ENCODE measurements around the gene HTR7.
"Not testable (repeated sequence)": the region's sequence is repeated elsewhere in the genome, so short reads cannot be mapped to it uniquely, and the experiment has no call there.

Gene HTR7

GRCh38 chr10:90860790-90861189 lies 3.0 kb upstream of the HTR7 start:
- H3K4me3 ChIP-seq (ENCODE audit: low read depth, low read length): no peak overlapping the region
- DNase-seq (ENCODE audit: low read depth): no peak

DNA sequence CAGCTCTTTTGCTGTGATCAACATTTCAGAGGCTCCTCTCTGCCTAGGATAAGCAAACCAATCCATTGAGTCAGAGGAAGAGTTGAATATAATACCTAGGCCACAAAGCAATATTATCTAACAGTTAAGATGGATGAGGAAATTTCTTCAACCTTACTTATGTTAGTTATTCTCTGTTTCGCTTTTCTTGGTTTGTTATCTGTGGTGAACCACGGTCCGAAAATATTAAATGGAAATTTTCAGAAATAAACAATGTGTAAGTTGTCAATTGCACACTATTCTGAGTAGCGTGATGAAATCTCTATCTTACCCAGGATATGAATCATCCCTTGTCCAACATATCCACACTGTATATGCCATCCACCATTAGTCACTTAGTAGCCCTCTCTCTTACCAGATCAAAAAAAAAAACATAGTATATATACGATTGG lies 1.5 kb upstream of the HTR7 start:
- peak; percentile 75 for DNase-seq (ENCODE audit: low read depth)
- no peak overlapping the region for H3K4me3 ChIP-seq (ENCODE audit: low read depth, low read length)

DNA sequence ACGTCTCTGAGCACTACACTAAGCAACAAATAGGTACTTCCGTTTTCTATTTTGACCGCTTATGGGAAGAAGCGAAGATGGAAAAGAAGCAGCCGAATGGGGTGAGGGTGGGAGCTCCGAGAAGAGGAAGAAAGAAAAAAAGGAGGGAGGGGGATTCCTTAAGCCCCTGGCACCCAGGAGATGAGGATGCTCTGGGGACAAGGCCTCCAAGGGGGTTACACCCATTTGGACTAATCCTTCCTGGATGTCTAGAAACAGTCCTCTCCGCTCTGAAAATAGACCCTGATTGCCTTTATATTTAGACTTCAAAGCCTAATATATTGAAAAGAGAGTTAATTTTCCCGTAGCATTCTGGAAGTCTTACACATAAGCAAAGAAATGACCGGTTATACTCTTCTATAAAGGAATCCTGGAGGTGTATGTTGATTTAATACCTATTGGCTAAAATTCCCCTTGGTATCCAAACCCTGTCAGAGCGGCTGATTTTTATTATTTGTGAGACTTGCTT lies 676 bp upstream of the HTR7 start:
- peak overlapping the region; percentile 71 for H3K4me3 ChIP-seq (ENCODE audit: low read depth, low read length)
- no peak for DNase-seq (ENCODE audit: low read depth)

DNA sequence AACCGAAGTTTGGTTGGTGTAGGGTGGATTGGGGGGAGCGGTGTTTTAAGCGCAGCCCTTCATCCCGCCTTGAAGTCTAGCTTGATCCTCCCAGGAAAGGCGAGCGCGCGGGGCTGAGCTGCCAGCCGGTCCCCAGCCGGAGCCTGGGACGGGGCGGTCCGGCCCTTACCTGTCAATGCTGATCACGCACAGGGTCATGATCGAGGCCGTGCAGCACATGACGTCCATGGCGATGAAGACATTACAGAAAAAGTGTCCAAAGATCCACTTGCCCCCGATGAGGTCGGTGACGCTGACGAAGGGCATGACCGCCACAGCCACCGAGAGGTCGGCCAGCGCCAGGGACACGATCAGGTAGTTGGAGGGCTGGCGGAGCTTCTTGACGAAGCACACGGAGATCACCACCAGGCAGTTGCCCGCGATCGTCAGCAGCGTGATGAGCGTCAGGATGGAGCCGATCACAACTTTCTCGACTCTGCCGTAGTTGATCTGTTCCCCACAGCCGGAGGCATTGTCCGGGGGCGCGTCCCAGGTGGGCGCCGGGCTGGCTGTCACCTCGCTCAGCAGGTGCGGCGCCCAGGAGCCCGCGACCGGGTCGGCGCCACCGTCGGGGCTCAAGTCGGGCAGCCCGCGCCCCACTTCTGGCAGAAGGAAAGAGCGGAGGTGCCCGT lies 740 bp downstream of the HTR7 start:
- no peak for DNase-seq (ENCODE audit: low read depth)

DNA sequence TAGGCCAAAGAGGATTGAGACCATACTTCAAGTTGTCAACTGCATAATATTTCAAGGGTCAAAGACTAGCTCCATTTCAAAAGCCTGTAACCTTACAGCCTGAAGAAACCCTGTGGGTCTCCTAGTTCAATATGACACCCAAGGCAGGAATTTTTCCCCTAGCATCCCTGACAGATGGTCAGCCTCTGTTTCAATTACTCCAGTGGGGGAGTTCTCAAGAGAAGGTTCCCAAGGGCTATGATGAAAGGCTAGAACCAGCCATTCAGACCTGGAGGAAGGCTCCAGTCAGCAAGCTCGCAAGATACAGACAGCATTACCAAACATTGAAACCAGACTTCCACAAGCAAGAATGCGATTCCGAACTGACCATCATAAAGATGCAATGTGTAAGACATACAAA lies 1.6 kb downstream of the HTR7 start:
- peak overlapping the region; percentile 71 for H3K4me3 ChIP-seq (ENCODE audit: low read depth, low read length)
- DNase-seq (ENCODE audit: low read depth): no peak

More for the DNA sequence above, 740 bp downstream of the HTR7 start:
- peak overlapping the region; percentile 71 for H3K4me3 ChIP-seq (ENCODE audit: low read depth, low read length)

GRCh38 chr10:90855126-90855525 lies 2.7 kb downstream of the HTR7 start:
- no peak for DNase-seq (ENCODE audit: low read depth)
- no peak overlapping the region for H3K4me3 ChIP-seq (ENCODE audit: low read depth, low read length)

- no peak overlapping the region for H3K4me3 ChIP-seq (ENCODE audit: low read depth, low read length)
- no peak for DNase-seq (ENCODE audit: low read depth)
Observed at GRCh38 chr10:90849956-90850749, 7.7 kb downstream of the HTR7 start.

DNA sequence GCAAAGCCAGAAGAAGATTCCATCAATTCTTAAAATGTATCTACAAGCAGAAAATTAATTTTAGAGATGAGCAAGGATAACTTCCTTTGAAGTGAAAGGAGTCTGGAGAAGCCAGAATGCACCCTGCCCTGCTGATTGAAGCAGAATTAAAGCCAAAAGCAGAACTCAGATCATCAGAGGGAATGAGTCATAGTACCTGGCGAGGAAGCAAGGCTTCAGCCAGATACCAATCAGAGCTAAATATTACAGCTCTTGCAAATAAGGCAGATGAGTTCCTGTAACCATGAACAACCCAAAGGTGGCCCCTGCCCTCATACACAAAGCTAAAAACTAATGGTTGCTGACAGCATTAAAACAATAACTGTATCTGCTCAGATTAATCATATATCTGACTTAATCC lies 10.4 kb downstream of the HTR7 start:
- no peak overlapping the region for H3K4me3 ChIP-seq (ENCODE audit: low read depth, low read length)
- peak; percentile 54 for DNase-seq (ENCODE audit: low read depth)

GRCh38 chr10:90846746-90847145 lies 11.1 kb downstream of the HTR7 start:
- no peak overlapping the region for H3K4me3 ChIP-seq (ENCODE audit: low read depth, low read length)
- DNase-seq (ENCODE audit: low read depth): no peak

DNA sequence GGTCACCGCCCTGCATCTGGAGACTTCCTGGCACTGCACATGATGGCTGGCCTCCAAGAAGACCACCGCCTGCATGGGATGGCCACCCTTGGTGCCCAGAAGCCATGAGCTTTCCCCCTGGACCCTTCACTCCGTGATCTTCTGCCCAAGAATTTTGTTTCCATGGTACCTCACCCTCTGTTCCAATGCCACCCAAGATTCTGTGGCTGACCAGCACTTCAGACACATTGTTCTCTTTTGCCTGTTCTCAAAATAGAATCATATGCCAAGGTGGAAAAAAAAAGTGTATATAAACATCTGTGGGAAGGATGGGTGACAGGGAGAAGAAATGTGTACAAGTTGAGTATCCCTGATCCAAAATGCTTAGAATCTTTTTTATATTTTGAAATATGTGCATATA lies 12.1 kb downstream of the HTR7 start:
- no peak for DNase-seq (ENCODE audit: low read depth)
- no peak overlapping the region for H3K4me3 ChIP-seq (ENCODE audit: low read depth, low read length)

DNA sequence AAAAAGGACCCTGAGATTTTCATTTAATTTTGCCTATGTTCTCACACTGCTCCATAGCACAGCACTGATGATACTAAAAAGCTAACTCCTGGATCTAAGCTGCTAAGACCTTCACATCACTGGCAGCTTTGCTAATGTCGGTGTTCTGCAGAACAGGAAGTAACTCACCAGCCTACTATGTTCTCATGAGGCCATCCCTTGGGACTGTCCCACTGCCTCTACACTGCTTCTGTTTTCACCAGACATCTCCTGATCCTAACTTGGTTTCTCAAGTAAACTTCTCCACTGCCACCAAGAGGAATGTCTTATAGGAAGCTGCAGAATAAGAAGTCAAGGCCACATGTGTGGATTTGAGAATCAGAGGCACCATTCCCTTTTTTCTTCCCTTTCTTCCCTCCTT lies 15.1 kb downstream of the HTR7 start:
- no peak overlapping the region for H3K4me3 ChIP-seq (ENCODE audit: low read depth, low read length)
- no peak for DNase-seq (ENCODE audit: low read depth)

DNA sequence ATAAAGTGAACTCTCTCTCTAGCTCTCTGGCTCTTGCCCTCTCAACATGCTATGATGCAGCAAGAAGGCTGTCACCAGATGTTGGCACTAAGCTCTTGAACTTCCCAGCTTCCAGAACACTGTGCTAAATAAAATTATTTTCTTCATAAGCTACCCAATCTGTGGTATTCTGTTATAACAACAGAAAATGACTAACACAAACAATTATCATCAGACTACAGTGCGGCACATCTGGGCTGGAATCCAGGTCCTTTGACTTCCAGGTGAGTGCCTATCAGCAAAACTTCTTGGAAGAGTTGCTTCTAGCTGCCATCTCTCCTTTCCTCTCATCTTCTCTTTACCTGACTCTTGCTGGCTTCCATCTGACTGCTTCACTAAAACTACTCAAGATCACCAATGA lies 20.4 kb downstream of the HTR7 start:
- no peak overlapping the region for H3K4me3 ChIP-seq (ENCODE audit: low read depth, low read length)
- DNase-seq (ENCODE audit: low read depth): no peak

DNA sequence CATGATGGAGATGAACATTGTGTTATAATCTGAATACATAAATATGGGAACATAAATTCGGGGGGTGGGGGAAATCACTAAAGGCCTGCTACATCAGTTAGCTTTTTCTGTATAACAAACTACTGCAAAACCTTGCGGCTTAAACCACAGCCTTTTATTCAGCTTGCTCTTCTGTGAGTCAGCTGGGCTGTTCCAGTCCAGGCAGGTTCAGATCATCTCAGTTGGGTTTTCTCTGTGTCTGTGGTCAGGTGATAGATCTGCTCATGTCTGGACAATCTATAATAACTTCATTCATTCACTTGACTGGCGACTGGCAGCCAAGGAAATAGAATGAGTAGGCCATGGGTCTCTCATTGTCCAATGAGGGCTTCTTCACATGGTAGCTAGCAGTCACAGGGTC lies 23.5 kb downstream of the HTR7 start:
- no peak overlapping the region for H3K4me3 ChIP-seq (ENCODE audit: low read depth, low read length)
- DNase-seq (ENCODE audit: low read depth): no peak

- no peak for DNase-seq (ENCODE audit: low read depth)
- H3K4me3 ChIP-seq (ENCODE audit: low read depth, low read length): no peak overlapping the region
Observed at GRCh38 chr10:90832111-90832510, 25.7 kb downstream of the HTR7 start.

- no peak for DNase-seq (ENCODE audit: low read depth)
- H3K4me3 ChIP-seq (ENCODE audit: low read depth, low read length): no peak overlapping the region
Observed at GRCh38 chr10:90822508-90822907, 35.3 kb downstream of the HTR7 start.

GRCh38 chr10:90821864-90822263 lies 36.0 kb downstream of the HTR7 start:
- not testable (repeated sequence) for DNase-seq (ENCODE audit: low read depth); H3K4me3 ChIP-seq (ENCODE audit: low read depth, low read length)

DNA sequence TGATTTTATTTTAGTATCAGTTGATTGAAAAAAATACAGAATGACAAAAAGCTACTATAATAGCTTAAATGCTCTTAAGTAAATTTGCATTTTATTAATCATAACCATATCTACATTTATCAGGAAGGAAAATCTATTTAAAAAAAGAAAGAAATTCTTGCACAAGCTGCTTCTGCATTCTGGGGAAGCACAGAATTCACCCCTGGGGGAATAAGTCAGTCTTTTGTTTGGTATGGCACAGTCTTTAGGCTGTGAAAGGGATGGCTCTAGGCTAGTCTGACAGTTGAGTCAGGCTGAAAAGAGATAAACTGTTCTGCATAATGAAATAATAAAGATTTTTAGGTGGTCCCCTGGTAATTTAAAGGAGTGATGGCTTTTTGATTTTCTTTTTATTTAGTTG lies 37.9 kb downstream of the HTR7 start:
- H3K4me3 ChIP-seq (ENCODE audit: low read depth, low read length): no peak overlapping the region

GRCh38 chr10:90818736-90819135 lies 39.1 kb downstream of the HTR7 start:
- no peak for DNase-seq (ENCODE audit: low read depth)
- H3K4me3 ChIP-seq (ENCODE audit: low read depth, low read length): no peak overlapping the region

More for the DNA sequence above, 37.9 kb downstream of the HTR7 start:
- no peak for DNase-seq (ENCODE audit: low read depth)

DNA sequence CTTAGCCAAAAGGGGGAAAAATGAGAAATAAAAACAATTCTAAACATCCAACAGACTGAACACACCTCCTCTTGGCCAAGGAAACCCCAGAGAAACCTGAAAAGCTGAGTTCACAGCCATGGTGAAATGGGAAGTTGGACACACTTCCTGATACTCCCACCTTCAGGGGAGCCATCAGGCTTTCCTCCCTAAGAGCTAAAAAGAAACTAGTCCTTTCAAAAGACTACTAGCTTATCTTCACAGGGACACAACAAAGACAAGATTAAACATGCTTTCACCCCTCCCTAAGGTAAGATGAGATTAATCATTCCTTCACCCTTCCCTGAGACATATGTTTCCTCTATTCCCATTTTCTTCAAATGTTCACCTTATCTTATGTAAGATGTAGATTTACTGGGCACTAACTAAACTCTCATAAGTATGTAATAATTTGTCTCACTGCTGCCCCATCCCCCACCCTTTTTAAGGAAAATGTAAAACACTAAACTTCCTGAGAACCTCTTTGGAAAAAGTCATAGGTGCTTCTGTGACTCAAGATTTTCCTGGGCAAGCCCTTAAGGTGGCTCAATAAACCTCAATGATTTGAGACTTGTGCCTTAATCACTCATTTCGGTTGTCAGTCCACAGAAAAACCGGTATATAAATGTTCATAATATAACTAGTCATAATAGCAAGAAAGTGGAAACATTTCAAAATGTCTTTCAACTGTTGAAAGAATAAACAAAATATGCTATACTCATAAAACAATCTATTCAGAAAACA lies 40.5 kb downstream of the HTR7 start:
- no peak for DNase-seq (ENCODE audit: low read depth)
- no peak overlapping the region for H3K4me3 ChIP-seq (ENCODE audit: low read depth, low read length)

GRCh38 chr10:90816466-90816865 lies 41.4 kb downstream of the HTR7 start:
- no peak for DNase-seq (ENCODE audit: low read depth)
- no peak overlapping the region for H3K4me3 ChIP-seq (ENCODE audit: low read depth, low read length)

Data from skeletal muscle cell (primary cell).